Endometrium (tissue), 2 donors: Measurements from ENCODE around the gene GOLGA2.
"Not testable (repeated sequence)": the region's sequence is repeated elsewhere in the genome, so short reads cannot be mapped to it uniquely, and the experiment has no call there.

Experiments used
- FAIRE-seq: peaks from 2 replicates; lab custom pipeline; 2012; peaks lifted over from hg19 to GRCh38; lab: Jason Lieb, UNC
- donor health status: control.
- donor health status: control.

GOLGA2 gene

GRCh38 chr9:128242124-128242523 lies 33.7 kb downstream of the GOLGA2 start:
- FAIRE-seq, result no peak

GRCh38 chr9:128233817-128234406 lies 41.9 kb downstream of the GOLGA2 start:
- no peak for FAIRE-seq

DNA sequence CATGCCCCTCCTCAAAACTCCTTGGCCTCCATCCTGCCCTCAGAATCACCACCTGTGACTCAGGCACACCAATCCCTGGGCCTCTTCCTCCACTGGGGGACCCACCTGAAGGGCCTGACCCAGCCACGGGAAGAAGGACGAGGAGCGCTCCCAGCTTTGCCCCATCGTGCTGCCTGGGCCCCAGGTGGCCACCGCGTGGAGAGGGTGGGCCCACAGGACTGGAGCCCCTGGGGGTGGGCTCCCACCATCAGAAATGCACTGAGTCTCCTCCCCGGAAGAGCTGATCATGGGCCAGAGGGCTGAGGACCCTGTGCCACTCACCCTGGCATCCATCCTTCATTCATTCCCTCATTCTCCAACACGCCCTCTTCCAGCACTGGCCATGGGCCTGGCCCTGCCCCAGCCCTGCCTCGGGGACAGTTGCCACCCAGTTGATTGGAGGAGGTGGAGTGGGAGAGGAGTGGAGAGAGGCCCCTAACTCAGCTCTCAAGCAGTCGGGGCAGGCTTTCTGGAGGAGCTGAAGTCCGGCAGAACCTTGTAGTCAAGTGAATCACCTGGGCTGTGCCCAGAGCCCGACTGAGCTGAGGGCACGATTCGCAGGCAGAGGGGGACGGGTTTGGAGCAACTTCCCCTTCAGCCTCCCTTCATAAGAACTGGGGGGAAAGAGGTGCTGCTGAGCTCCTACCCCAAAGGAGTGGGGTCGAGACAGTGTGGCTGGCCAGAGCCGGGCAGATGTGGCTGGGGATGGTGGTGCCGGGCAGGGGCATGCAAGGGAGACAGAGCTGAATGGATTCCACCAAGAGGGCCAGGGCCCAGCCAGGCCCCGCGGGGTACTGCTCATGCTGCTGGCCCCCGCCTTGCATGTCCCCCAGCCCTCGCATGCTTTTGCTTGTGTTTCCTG lies 43.0 kb downstream of the GOLGA2 start:
- no peak for FAIRE-seq

- no peak for FAIRE-seq
These were observed 43.9 kb downstream of the GOLGA2 start for GRCh38 chr9:128231638-128232527.

DNA sequence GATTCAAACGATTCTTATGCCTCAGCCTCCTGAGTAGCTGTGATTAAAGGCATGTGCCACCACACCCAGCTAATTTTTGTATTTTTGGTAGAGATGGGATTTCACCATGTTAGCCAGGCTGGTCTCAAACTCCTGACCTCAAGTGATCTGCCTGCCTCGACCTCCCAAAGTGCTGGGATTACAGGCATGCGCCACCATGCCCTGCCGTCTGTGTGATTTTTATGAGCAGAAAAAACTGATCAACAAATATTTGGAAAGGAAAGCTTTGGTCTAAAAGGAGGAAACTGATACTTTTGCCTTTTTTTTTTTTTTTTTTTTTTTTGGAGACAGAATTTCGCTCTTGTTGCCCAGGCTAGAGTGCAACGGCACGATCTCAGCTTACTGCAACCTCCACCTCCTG lies 44.9 kb downstream of the GOLGA2 start:
- FAIRE-seq, result not testable (repeated sequence)

DNA sequence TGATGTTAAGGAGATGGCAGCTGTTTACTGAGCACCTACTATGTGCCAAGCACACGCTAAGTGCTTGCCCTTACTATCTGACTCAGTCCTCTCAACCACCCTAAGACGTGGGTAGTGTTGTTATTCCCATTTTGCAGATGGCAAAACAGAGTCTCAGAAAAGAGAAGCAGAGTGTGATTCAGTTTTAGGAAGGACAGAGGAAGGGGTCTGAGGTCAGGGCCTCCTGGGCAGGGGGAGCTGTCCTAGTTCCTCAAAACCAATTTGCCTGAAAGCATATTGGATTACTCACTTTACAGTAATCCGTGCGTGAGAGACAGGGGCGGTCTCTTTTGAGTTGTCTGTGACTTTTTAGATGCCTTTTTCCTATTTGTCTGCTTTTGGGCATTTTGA lies 49.4 kb downstream of the GOLGA2 start:
- no peak for FAIRE-seq

- FAIRE-seq, result no peak
These were observed 49.9 kb downstream of the GOLGA2 start for GRCh38 chr9:128225770-128226411.

DNA sequence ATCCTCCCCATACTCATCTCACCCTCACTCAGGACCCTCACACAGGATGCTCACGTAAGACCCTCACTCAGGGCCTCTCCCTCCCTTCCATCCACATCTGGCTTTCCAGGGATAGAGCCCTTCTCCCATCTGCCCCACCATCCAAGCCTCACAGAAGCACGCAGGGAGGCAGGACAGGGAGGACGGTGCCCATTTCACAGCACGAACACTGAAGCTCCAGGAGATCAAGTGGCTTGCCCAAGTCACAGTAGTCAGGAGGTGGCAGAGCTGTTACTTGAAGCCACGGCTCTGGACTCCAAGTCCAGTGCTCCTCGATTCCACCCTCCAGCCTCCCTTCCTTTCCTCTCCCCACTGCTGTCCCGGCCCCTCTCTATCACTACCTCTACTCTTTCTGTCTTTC lies 50.9 kb downstream of the GOLGA2 start:
- no peak for FAIRE-seq

DNA sequence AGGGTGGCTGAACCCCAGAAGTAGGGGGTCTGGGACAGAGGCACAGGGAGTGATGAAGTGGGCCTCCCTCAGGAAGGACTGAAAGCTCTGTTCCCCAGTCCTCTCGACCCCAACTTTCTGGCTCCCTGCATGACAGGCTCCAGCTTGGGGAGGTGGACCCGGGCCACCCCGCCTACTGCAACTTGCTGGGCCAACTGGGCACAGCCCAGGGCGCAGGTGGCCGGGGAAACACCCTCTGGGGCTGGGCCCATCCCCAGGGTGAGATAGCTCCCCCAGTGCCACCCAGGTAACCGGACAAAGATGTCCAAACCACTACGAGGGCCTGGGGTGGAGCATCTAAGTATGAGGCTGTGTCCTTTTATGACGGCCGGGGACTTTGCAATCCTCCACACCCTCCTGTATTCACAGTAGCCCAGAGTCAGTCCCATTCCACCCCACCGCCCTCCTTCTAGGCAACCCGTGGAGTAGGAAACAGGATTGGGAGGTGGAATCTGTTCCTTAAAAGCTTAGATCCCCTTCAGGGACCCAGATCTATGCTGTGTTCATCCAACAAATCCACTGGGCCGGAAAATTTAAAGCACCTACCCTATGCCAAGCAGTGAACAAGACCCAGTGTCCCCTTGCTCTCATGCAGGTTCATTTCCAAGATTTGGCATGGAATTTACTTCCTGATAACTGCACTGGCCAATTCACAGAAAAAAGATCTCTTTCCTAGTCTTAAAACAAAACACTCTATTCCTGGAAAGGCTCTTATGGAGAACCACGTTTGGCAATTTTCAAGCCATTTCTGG lies 52.7 kb downstream of the GOLGA2 start:
- FAIRE-seq, result no peak

- no peak for FAIRE-seq
These were observed 53.8 kb downstream of the GOLGA2 start for GRCh38 chr9:128222026-128222425.

GRCh38 chr9:128219831-128220230 lies 56.0 kb downstream of the GOLGA2 start:
- FAIRE-seq, result no peak

- no peak for FAIRE-seq
These were observed 57.1 kb downstream of the GOLGA2 start for GRCh38 chr9:128218518-128219389.

DNA sequence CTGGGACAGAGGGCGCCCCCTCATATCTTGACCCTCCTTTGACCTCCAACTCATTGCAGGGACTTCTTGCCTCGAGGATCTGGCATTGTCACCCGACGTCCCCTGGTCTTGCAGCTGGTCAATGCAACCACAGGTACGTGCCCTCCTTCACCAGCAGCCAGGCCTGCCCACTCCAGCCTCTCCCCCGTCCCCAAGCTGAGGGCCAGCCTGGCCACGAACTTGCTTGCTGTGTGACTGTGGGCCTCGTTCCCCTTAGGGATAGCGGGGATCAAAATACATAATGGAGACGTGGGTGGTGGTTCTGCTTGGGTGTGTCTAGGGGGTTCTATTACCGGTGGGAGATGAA lies 57.7 kb downstream of the GOLGA2 start:
- no peak for FAIRE-seq

GRCh38 chr9:128216781-128217553 lies 58.8 kb downstream of the GOLGA2 start:
- no peak for FAIRE-seq

GRCh38 chr9:128215491-128216409 lies 60.1 kb downstream of the GOLGA2 start:
- FAIRE-seq, result no peak

DNA sequence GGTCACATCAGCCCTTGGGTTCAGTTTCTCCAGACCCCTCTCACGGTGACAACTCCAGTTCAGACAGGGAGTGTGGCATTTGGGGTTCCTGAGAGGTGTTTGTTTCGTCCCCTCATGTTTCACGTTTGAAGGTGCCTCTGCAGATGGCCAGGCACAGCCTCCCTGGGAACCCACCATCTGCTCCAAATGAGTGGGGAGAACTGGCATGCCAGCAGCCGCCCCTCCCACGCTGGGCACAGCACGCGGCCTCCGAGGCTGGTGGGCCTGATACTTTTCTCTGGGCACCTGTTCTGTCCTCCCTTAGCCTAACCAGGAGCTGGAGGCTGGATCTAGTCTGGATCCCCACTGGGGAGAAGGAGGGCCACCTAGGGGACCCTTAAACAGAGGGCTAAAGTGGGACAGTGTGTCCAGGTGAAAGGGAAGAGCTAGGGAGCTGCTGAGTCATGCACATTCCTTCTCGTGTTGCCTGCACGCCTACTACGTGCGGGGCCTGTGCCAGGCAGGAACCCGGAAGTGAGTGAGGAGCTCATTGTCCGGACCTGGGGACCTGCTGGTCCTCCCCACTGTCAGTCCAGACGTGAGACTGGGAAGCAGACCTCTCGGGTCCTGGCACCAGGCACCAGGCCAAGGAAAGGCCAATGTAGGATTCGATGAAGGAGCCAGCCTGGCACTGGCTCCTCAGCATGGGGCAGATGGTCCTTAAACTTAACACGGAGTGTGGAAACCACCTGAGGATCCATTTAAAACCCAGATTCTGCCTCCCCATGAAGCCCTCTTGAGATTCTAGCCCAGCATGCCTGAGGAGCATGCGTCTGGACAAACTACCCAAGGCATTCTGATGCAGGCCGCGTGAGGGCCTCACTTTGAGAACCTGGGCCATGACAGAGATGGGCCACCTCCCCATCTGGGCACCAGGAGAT lies 61.0 kb downstream of the GOLGA2 start:
- FAIRE-seq, result no peak

DNA sequence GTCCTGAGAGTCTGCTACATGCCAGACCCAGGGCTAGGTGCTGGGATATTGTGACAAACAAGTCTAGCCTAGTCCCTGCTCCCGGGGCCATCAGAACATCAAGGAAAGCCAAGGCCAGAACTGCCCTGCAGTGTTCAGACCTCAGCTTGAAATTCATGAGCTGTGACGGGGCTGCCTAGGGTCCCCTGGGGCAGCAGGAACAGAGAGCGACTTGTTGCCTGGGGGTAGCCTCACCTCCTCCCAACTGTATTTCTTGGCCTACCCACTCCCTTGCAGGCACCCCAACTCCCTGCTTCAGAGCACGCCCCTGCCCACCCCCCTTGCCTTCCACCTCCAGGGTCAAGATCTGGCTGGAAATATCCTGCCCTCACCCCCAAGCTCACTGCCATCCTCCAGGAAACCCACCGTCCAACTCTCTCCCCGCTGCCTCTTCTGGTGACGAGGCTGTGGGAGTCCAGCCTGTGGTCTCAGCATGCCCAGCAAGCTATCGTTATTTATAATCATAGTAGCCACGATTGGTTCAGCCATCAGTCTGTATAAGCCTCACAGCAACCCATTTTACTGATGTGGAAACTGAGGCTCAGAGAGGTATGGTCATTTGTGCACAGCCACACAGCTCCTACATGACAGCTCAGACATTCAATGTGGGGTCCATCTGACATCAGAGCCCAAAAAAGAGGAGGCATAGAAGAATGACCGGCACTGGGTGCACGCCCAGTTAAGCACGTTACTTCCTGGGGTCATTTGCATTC lies 61.9 kb downstream of the GOLGA2 start:
- no peak for FAIRE-seq
